ENCODE measurements around the gene SIMC1. TPM values are rescaled to one million over a fixed set of nuclear protein-coding genes. Genes with fewer than 3 reads are reported as not detected.

Gene SIMC1
- total RNA-seq, 1 experiment from 2014 or later, result 19.7 TPM

GRCh38 chr5:176334031-176334770, 96.0 kb downstream of the SIMC1 start:
- POLR2A ChIA-PET, result no interaction called here

More at GRCh38 chr5:176334031-176334770, 96.0 kb downstream of the SIMC1 start:
- H3K9ac ChIP-seq (ENCODE audit: low read length), result no peak overlapping the region
- H3K27ac ChIP-seq (ENCODE audit: low read depth, low read length), result no peak overlapping the region
- DNase-seq (ENCODE audit: low read depth, low spot score) (no peak), ATAC-seq (no peak)
- H3K9me2 ChIP-seq (ENCODE audit: insufficient read depth), result no peaks in the 10 kb centered on the region
- no peaks in the 10 kb centered on the region for H3K4me1 ChIP-seq (ENCODE audit: control insufficient read depth in 1 of 2, insufficient read depth in 2 of 2, low read length in 2 of 2)
- H4K20me1 ChIP-seq (ENCODE audit: insufficient read depth), result no peaks in the 10 kb centered on the region
- no peaks in the 10 kb centered on the region for H3K27me3 ChIP-seq (ENCODE audit: insufficient read depth, low read length)
- H3K36me3 ChIP-seq (ENCODE audit: control insufficient read depth in 1 of 2, insufficient read depth in 2 of 2, low read length in 2 of 2), result no peaks in the 10 kb centered on the region
- ChIA-PET CTCF (no interaction called here), RAD21 (ENCODE audit: low non-redundant PET in 1 of 2, low total read pairs in 2 of 2, uncharacterized antibody in 2 of 2, unreplicated experiment in 2 of 2) (no interaction called here)
- H2AFZ ChIP-seq (ENCODE audit: low read depth, low read length, poor library complexity, severe bottlenecking), result no peak overlapping the region
- H3K4me3 ChIP-seq (replicated peaks in 1 of 2; ENCODE audit: low read depth in 1 of 2, low read length in 2 of 2), result no peak overlapping the region
- intact Hi-C loops (cut with micrococcal nuclease), result no loop called here
- H3K79me2 ChIP-seq (ENCODE audit: insufficient read depth, low read length), result no peaks in the 10 kb centered on the region
- H3K9me3 ChIP-seq (ENCODE audit: control insufficient read depth in 1 of 2, insufficient read depth in 1 of 2, low read depth in 1 of 2, low read length in 2 of 2), result no peaks in the 10 kb centered on the region
- TF ChIP-seq ZBTB33 (IDR thresholded peaks at IDR 0.05; ENCODE audit: extremely low read depth, insufficient replicate concordance, low read length), result no peak
- TF ChIP-seq SIN3A (IDR thresholded peaks at IDR 0.05; ENCODE audit: low read depth), result no peak
- no peak for TF ChIP-seq CTCF (IDR thresholded peaks at IDR 0.05 in 2 of 3, conservative IDR thresholded peaks at IDR 0.05 in 1 of 3; ENCODE audit: borderline replicate concordance in 1 of 3, insufficient read depth in 1 of 3, low read depth in 2 of 3, low read length in 2 of 3)
- no peak for TF ChIP-seq EGR1 (IDR thresholded peaks at IDR 0.05; ENCODE audit: low read depth)
- no peak for TF ChIP-seq TCF7L2 (IDR thresholded peaks at IDR 0.05; ENCODE audit: borderline replicate concordance, extremely low read depth, insufficient read depth, insufficient read length)
- no peak for TF ChIP-seq ELF1 (IDR thresholded peaks at IDR 0.05; ENCODE audit: borderline replicate concordance, low read depth)
- no peak overlapping the region for H3K4me2 ChIP-seq (ENCODE audit: low read length)
- BruUV-seq (replicated peaks), result no TSS peak
